GM19035 (cell line): ENCODE results near the gene LZTS2.
"Not testable (repeated sequence)": the region's sequence is repeated elsewhere in the genome, so short reads cannot be mapped to it uniquely, and the experiment has no call there.

Source experiments
- ATAC-seq: cut with Tn5 transposase; IDR thresholded peaks from one replicate; pipeline ENCODE4 v1.9.1; 2021; ENCODE audit not compliant: unreplicated experiment

The LZTS2 gene

GRCh38 chr10:101031128-101031795 lies 31.7 kb downstream of the LZTS2 start, which contains the start of the genes PDZD7 and SFXN3:
Gene PDZD7 (minus strand): TSS chr10:101031129. CDS start chr10:101030219, 910 bp downstream.
Gene SFXN3 (plus strand): TSS chr10:101031234. CDS start chr10:101034695, 3,461 bp downstream.
- ATAC-seq, result peak; percentile 96

GRCh38 chr10:101031796-101032636 lies 32.4 kb downstream of the LZTS2 start:
- no peak for ATAC-seq

- ATAC-seq, result no peak
These were observed 33.1 kb downstream of the LZTS2 start for GRCh38 chr10:101032637-101033224.

GRCh38 chr10:101033276-101033675 lies 33.7 kb downstream of the LZTS2 start:
- no peak for ATAC-seq

GRCh38 chr10:101034404-101034803 lies 34.8 kb downstream of the LZTS2 start:
- ATAC-seq, result not testable (repeated sequence)

GRCh38 chr10:101035314-101035713 lies 35.7 kb downstream of the LZTS2 start:
- ATAC-seq, result no peak

- ATAC-seq, result no peak
These were observed 36.5 kb downstream of the LZTS2 start for GRCh38 chr10:101035916-101036702.

- ATAC-seq, result no peak
These were observed 37.1 kb downstream of the LZTS2 start for GRCh38 chr10:101036726-101037125.

- ATAC-seq, result no peak
These were observed 38.9 kb downstream of the LZTS2 start for GRCh38 chr10:101038484-101038883.

- ATAC-seq, result no peak
These were observed 40.5 kb downstream of the LZTS2 start for GRCh38 chr10:101040061-101040460.

- ATAC-seq, result no peak
These were observed 41.2 kb downstream of the LZTS2 start for GRCh38 chr10:101040851-101041250.

- no peak for ATAC-seq
These were observed 41.7 kb downstream of the LZTS2 start for GRCh38 chr10:101041252-101041761.

GRCh38 chr10:101042118-101042517 lies 42.5 kb downstream of the LZTS2 start:
- ATAC-seq, result no peak

- ATAC-seq, result peak; percentile 94
These were observed 43.2 kb downstream of the LZTS2 start for GRCh38 chr10:101042667-101043362.

- no peak for ATAC-seq
These were observed 43.7 kb downstream of the LZTS2 start for GRCh38 chr10:101043363-101043707.

- no peak for ATAC-seq
These were observed 44.5 kb downstream of the LZTS2 start for GRCh38 chr10:101044117-101044516.

- ATAC-seq, result no peak
These were observed 47.0 kb downstream of the LZTS2 start for GRCh38 chr10:101046332-101047238.

GRCh38 chr10:101047268-101047667 lies 47.7 kb downstream of the LZTS2 start:
- ATAC-seq, result no peak
